22Rv1 (cell line): ENCODE data around the gene THEM4.

Experiments
- H3K27ac ChIP-seq: fragments of 450-650 bp; 2 replicates; pipeline ENCODE4 v1.5.1; 2017
- CTCF ChIP-seq: fragments of 450-650 bp; IDR thresholded peaks from 2 replicates; pipeline ENCODE4 v1.5.1; 2017; ENCODE audit warnings: mild to moderate bottlenecking
- ZFX ChIP-seq: fragments of 450-650 bp; IDR thresholded peaks from 2 replicates; pipeline ENCODE4 v1.6.1; 2017; ENCODE audit warnings: antibody characterized with exemption, borderline replicate concordance

The THEM4 gene

GRCh38 chr1:151942882-151943281 is 33.6 kb upstream of the THEM4 start:
- peak overlapping the region; percentile 86 for H3K27ac ChIP-seq
- no peak for TF ChIP-seq ZFX
- no peak for TF ChIP-seq CTCF

- no peak for TF ChIP-seq ZFX
- TF ChIP-seq CTCF, result no peak
- H3K27ac ChIP-seq, result peak overlapping the region; percentile 50
Measured at GRCh38 chr1:151940541-151940940, 31.2 kb upstream of the THEM4 start.

- TF ChIP-seq ZFX (no peak), CTCF (no peak)
- H3K27ac ChIP-seq, result no peak overlapping the region
Measured at GRCh38 chr1:151939779-151940178, 30.5 kb upstream of the THEM4 start.

GRCh38 chr1:151939141-151939540 is 29.8 kb upstream of the THEM4 start:
- TF ChIP-seq ZFX, result no peak
- no peak for TF ChIP-seq CTCF
- no peak overlapping the region for H3K27ac ChIP-seq

- TF ChIP-seq ZFX (no peak), CTCF (no peak)
- peak overlapping the region; percentile 77 for H3K27ac ChIP-seq
Measured at GRCh38 chr1:151936653-151937052, 27.3 kb upstream of the THEM4 start.

GRCh38 chr1:151935894-151936602 is 26.7 kb upstream of the THEM4 start:
- peak overlapping the region; percentile 77 for H3K27ac ChIP-seq
- no peak for TF ChIP-seq ZFX

GRCh38 chr1:151935154-151935553 is 25.8 kb upstream of the THEM4 start:
- TF ChIP-seq ZFX, result no peak
- no peak for TF ChIP-seq CTCF
- H3K27ac ChIP-seq, result peak overlapping the region; percentile 77
